MCF 10A (cell line): ENCODE measurements around the gene WNT1. TPM values are rescaled to one million over a fixed set of nuclear protein-coding genes. Genes with fewer than 3 reads are reported as not detected.

Source experiments
- BruUV-seq: library from RNA; stranded (reverse); fragments of 400-500 nt; replicated peaks from 2 replicates; lab custom pipeline; 2021; lab: Mats Ljungman, UMichigan
- CTCF ChIA-PET: fragments of 300-600 bp; sonication (Branson Sonifier 250); formaldehyde crosslinking; extraction: SDS; loops from one replicate; lab custom pipeline; 2021; ENCODE audit warnings: antibody characterized with exemption, inconsistent platforms; lab: Yijun Ruan, JAX
- POLR2A ChIA-PET: fragments of 300-600, 350-650 bp; sonication (Branson Sonifier 250); formaldehyde crosslinking; extraction: SDS; loops from one replicate; lab custom pipeline; 2020; ENCODE audit warnings: antibody characterized with exemption, inconsistent platforms; lab: Yijun Ruan, JAX
- DNase-seq: peaks from one replicate; pipeline ENCODE4 v3.0.0-alpha.2; 2018; ENCODE audit not compliant: unreplicated experiment
- H3K27ac Mint-ChIP-seq: one replicate; pipeline ENCODE4 v1.8.0; 2022; ENCODE audit warnings: mild to moderate bottlenecking, low read depth, mixed read lengths; ENCODE audit not compliant: unreplicated experiment
- H3K27me3 Mint-ChIP-seq: one replicate; pipeline ENCODE4 v1.8.0; 2022; ENCODE audit warnings: mixed read lengths; ENCODE audit not compliant: insufficient read depth, unreplicated experiment
- H3K36me3 Mint-ChIP-seq: one replicate; pipeline ENCODE4 v1.8.0; 2022; ENCODE audit warnings: mild to moderate bottlenecking, moderate library complexity, mixed read lengths; ENCODE audit not compliant: insufficient read depth, unreplicated experiment
- H3K4me1 Mint-ChIP-seq: one replicate; pipeline ENCODE4 v1.8.0; 2022; ENCODE audit warnings: mixed read lengths; ENCODE audit not compliant: insufficient read depth, unreplicated experiment
- H3K4me3 Mint-ChIP-seq: one replicate; pipeline ENCODE4 v1.8.0; 2022; ENCODE audit warnings: mild to moderate bottlenecking, moderate library complexity, mixed read lengths; ENCODE audit not compliant: unreplicated experiment
- H3K9me3 Mint-ChIP-seq: one replicate; pipeline ENCODE4 v1.8.0; 2022; ENCODE audit warnings: mixed read lengths; ENCODE audit not compliant: unreplicated experiment
- CTCF ChIP-seq: fragments of 200-600 bp; IDR thresholded peaks from one replicate; pipeline ENCODE4 v1.8.0; 2022; ENCODE audit warnings: antibody characterized with exemption, mild to moderate bottlenecking; ENCODE audit not compliant: unreplicated experiment
- intact Hi-C: fragments of 100-400 bp; cut with micrococcal nuclease; formaldehyde crosslinking; loops from 2 replicates; pipeline ENCODE4 v1.14.1; 2022
- total RNA-seq: library from RNA; stranded (reverse); gene quantifications from 2 replicates; pipeline ENCODE4 v1.2.3, GENCODE V29; 2022

Gene WNT1
- total RNA-seq, 1 experiment from 2014 or later = not detected

DNA sequence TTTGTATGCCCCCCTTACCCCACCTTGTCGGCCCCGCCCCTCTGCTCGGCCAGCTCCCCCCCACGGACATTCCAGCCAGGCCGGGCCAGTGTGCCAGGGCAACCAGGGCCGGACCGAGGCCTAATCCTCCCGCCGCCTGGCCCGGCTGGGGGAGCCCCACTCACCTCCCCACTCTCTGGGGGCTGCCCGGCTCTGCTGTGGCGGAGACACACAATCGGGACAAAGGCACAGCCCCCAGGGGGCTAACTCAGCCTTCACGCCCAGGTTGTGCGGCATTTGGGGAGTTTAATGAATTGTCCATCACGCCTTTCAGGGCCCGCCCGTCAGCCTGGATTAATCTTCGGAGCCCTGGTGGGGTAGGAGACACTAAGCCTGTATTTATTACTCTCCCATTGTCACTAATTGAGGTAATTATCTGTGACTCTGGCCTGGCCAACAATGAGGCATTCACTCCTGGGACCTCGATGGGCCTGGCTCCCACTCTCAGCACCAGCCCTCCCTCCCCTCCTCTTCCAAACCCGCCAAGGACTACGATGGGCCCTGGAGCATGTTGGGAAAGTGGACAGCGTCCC lies 8.7 kb downstream of the WNT1 start:
- Mint-ChIP-seq H3K36me3 (peaks cover 1% of the 10 kb centered on the region), H3K4me3 (no peak overlapping the region), H3K4me1 (no peaks in the 10 kb centered on the region), H3K27ac (no peak overlapping the region), H3K27me3 (peaks cover 74% of the 10 kb centered on the region), H3K9me3 (no peaks in the 10 kb centered on the region)
- CTCF ChIA-PET = interaction anchor here (1.4 to 3.9 kb wide), 4 partner anchors 9 to 134 kb away, joined by 5 to 37 read pairs (median 10); partner anchors contain the start of genes DDX23 and WNT1
- DNase-seq = no peak
- no TSS peak for BruUV-seq
- intact Hi-C loops = no loop called here
- TF ChIP-seq CTCF = no peak
- POLR2A ChIA-PET = no interaction called here

- Mint-ChIP-seq H3K27ac (no peak overlapping the region), H3K36me3 (no peaks in the 10 kb centered on the region), H3K27me3 (peaks cover 61% of the 10 kb centered on the region), H3K9me3 (no peaks in the 10 kb centered on the region), H3K4me1 (no peaks in the 10 kb centered on the region), H3K4me3 (no peak overlapping the region)
- ChIA-PET POLR2A (interaction anchor here (1.6 to 1.7 kb wide), 2 partner anchors 32 to 136 kb away, joined by 5 to 11 read pairs; partner anchors contain the start of gene DDX23), CTCF (interaction anchor here (0.6 to 4.5 kb wide), 53 partner anchors 9 to 635 kb away, joined by 3 to 54 read pairs (median 5); partner anchors contain the start of genes ARF3, DDX23, PRPF40B and RND1)
- peak; percentile 89 for TF ChIP-seq CTCF
- intact Hi-C loops = no loop called here
- peak; percentile 60 for DNase-seq
- no TSS peak for BruUV-seq
Observed at GRCh38 chr12:48988030-48988649, 10.0 kb downstream of the WNT1 start.

DNA sequence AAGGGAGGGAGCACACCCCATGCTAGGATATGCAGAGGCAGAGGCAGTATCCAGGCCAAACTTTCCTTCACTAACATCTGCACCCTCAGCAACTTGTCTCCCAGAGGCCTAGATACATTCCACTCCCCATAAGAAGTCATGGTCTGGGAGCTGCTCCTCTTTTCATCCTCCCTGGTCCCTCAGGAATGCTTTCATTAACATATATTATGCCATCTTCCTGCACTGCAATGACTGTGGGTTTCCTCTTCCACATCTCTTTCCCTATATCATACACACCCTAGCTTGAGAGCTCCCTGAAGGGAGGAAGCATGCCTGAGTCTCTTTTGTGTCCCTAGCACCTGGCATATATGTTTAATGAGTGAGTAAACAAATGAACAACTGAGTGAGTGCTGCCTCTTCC lies 12.4 kb downstream of the WNT1 start:
- intact Hi-C loops = loop anchor here (10.0 kb wide), 1 partner anchor 96 kb away; no protein-coding TSS in a partner anchor
- Mint-ChIP-seq H3K4me3 (no peak overlapping the region), H3K27me3 (peaks cover 38% of the 10 kb centered on the region), H3K36me3 (no peaks in the 10 kb centered on the region), H3K9me3 (no peaks in the 10 kb centered on the region), H3K27ac (no peak overlapping the region), H3K4me1 (no peaks in the 10 kb centered on the region)
- ChIA-PET CTCF (interaction anchor here (0.6 to 4.5 kb wide), 4 partner anchors 13 to 99 kb away, joined by 4 to 54 read pairs (median 4); partner anchors contain the start of gene WNT1), POLR2A (interaction anchor here (0.6 kb wide), 2 partner anchors 805 to 865 kb away, joined by 3 read pairs; no protein-coding TSS in a partner anchor)
- BruUV-seq = no TSS peak
- DNase-seq = no peak
- no peak for TF ChIP-seq CTCF
